ENCODE data around the gene GSTO1. TPM values are rescaled to one million over a fixed set of nuclear protein-coding genes. Genes with fewer than 3 reads are reported as not detected.
"Not testable (repeated sequence)": the region's sequence is repeated elsewhere in the genome, so short reads cannot be mapped to it uniquely, and the experiment has no call there.

Gene GSTO1
- total and polyA plus RNA-seq, 4 donors: 137 to 349 (median 211) TPM

DNA sequence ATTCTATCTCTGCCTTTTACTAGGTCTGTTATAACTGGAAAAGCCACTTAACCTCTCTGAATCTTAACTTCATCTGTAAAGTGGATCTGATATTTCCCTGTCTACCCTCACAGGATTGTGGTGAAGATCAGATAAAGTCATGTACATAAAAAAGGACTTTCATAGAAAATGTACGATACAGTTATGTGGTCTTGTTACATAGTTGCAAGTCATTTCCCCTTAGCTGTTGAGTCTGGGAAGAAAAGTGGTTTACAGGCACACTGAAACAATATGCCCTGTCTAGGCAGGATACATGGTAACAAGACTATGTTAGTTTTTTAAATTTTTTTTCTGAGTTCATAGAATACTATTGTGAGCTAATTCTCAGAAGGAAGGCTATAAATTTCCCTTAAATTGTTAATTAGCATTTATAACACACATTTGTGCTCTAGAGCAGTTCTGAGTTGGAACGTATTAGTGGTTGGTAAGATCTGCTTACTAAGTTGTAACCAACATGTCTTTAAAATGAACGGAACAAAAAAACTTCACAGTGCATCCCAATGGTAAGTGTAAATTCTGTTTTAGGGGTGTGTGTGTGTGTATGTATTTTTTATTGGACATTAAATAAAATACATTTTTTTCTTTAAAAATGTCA lies 7.1 kb upstream of the GSTO1 start:
- H3K9me3 ChIP-seq (ENCODE audit: control insufficient read depth in 4 of 4, low read length in 3 of 4): no peaks in the 10 kb centered on the region
- no peak for TF ChIP-seq SP1 (IDR thresholded peaks at IDR 0.05)
- TF ChIP-seq, protein P1, sequence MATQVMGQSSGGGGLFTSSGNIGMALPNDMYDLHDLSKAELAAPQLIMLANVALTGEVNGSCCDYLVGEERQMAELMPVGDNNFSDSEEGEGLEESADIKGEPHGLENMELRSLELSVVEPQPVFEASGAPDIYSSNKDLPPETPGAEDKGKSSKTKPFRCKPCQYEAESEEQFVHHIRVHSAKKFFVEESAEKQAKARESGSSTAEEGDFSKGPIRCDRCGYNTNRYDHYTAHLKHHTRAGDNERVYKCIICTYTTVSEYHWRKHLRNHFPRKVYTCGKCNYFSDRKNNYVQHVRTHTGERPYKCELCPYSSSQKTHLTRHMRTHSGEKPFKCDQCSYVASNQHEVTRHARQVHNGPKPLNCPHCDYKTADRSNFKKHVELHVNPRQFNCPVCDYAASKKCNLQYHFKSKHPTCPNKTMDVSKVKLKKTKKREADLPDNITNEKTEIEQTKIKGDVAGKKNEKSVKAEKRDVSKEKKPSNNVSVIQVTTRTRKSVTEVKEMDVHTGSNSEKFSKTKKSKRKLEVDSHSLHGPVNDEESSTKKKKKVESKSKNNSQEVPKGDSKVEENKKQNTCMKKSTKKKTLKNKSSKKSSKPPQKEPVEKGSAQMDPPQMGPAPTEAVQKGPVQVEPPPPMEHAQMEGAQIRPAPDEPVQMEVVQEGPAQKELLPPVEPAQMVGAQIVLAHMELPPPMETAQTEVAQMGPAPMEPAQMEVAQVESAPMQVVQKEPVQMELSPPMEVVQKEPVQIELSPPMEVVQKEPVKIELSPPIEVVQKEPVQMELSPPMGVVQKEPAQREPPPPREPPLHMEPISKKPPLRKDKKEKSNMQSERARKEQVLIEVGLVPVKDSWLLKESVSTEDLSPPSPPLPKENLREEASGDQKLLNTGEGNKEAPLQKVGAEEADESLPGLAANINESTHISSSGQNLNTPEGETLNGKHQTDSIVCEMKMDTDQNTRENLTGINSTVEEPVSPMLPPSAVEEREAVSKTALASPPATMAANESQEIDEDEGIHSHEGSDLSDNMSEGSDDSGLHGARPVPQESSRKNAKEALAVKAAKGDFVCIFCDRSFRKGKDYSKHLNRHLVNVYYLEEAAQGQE (IDR thresholded peaks at IDR 0.05): no peak
- TF ChIP-seq, protein P2, sequence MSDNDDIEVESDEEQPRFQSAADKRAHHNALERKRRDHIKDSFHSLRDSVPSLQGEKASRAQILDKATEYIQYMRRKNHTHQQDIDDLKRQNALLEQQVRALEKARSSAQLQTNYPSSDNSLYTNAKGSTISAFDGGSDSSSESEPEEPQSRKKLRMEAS (IDR thresholded peaks at IDR 0.05): no peak
- no peak for TF ChIP-seq RAD21 (IDR thresholded peaks at IDR 0.05)
- TF ChIP-seq EGR1 (IDR thresholded peaks at IDR 0.05; ENCODE audit: low read depth in 2 of 2): no peak
- no peak for TF ChIP-seq HNF4A (conservative IDR thresholded peaks at IDR 0.05)
- TF ChIP-seq, protein P3, sequence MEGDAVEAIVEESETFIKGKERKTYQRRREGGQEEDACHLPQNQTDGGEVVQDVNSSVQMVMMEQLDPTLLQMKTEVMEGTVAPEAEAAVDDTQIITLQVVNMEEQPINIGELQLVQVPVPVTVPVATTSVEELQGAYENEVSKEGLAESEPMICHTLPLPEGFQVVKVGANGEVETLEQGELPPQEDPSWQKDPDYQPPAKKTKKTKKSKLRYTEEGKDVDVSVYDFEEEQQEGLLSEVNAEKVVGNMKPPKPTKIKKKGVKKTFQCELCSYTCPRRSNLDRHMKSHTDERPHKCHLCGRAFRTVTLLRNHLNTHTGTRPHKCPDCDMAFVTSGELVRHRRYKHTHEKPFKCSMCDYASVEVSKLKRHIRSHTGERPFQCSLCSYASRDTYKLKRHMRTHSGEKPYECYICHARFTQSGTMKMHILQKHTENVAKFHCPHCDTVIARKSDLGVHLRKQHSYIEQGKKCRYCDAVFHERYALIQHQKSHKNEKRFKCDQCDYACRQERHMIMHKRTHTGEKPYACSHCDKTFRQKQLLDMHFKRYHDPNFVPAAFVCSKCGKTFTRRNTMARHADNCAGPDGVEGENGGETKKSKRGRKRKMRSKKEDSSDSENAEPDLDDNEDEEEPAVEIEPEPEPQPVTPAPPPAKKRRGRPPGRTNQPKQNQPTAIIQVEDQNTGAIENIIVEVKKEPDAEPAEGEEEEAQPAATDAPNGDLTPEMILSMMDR (IDR thresholded peaks at IDR 0.05; ENCODE audit: low read depth, low read length, missing input control): no peak
- H3K27ac ChIP-seq (ENCODE audit: low read depth in 1 of 2, low read length in 2 of 2): no peak overlapping the region
- no peak for DNase-seq (ENCODE audit: low spot score)
- peaks cover 0 to 13% (median 3%) of the 10 kb centered on the region in 4 donors for H3K4me1 ChIP-seq (ENCODE audit: control insufficient read depth in 4 of 4, insufficient read depth in 4 of 4, low read length in 3 of 4)
- no peak overlapping the region for H3K9ac ChIP-seq (ENCODE audit: low read depth in 1 of 2, low read length in 2 of 2)
- H3K4me3 ChIP-seq (ENCODE audit: low read depth in 1 of 3, low read length in 3 of 3): no peak overlapping the region
- 84% methylated on average over 3 of the region's 3 CpGs for WGBS
- no peaks in the 10 kb centered on the region for H3K36me3 ChIP-seq (ENCODE audit: control insufficient read depth in 4 of 4, insufficient read depth in 3 of 4, low read depth in 1 of 4, low read length in 3 of 4)
- no peaks in the 10 kb centered on the region for H3K27me3 ChIP-seq (ENCODE audit: control insufficient read depth in 4 of 4, insufficient read depth in 4 of 4, low read length in 3 of 4)

DNA sequence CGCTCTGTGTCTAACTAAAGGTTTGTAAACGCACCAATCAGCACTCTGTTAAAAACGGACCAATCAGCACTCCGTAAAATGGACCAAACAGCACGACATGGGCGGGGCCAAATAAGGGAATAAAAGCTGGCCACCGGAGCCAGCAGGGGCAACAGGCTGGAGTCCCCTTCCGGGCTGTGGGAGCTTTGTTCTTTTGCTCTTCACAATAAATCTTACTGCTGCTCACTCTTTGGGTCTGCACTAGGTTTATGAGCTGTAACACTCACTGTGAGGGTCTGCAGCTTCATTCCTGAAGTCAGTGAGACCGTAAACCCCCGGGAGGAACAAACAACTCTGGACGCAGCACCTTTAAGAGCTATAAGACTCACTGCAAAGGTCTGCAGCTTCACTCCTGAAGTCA lies 5.8 kb upstream of the GSTO1 start:
- H3K4me1 ChIP-seq (ENCODE audit: control insufficient read depth in 4 of 4, insufficient read depth in 4 of 4, low read length in 3 of 4): peaks cover 0 to 26% (median 15%) of the 10 kb centered on the region in 4 donors
- WGBS: 94% methylated on average over 11 of the region's 11 CpGs
- not testable (repeated sequence) for H3K27me3 ChIP-seq (ENCODE audit: control insufficient read depth in 4 of 4, insufficient read depth in 4 of 4, low read length in 3 of 4); H3K36me3 ChIP-seq (ENCODE audit: control insufficient read depth in 4 of 4, insufficient read depth in 3 of 4, low read depth in 1 of 4, low read length in 3 of 4); H3K9ac ChIP-seq (ENCODE audit: low read depth in 1 of 2, low read length in 2 of 2); H3K4me3 ChIP-seq (ENCODE audit: low read depth in 1 of 3, low read length in 3 of 3); H3K9me3 ChIP-seq (ENCODE audit: control insufficient read depth in 4 of 4, low read length in 3 of 4); H3K27ac ChIP-seq (ENCODE audit: low read depth in 1 of 2, low read length in 2 of 2); DNase-seq (ENCODE audit: low spot score)

DNA sequence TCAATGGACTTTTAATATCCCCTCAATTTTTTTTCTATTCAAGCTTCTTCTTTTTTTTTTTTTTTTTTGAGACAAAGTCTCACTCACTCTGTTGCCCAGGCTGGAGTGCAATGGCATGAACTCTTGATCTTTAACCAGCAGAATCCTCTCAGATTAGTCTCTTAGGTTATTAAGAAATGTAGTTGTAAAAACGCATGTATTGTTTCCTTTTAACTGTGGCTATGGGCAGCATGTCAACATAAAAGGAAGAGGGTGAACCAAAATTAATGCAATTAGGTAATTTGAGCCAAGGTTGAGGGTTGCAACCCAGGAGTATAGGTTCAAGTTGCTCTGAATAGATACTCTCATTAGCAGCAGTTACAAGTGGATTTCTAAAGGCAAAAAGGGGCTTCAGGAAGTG lies 4.3 kb upstream of the GSTO1 start:
- DNase-seq (ENCODE audit: low spot score): no peak
- WGBS: 24% methylated on average over 1 of the region's 1 CpG

More for the DNA sequence above, 4.3 kb upstream of the GSTO1 start:
- Histone ChIP-seq H3K9ac (ENCODE audit: low read depth in 1 of 2, low read length in 2 of 2) (no peak overlapping the region), H3K27ac (ENCODE audit: low read depth in 1 of 2, low read length in 2 of 2) (no peak overlapping the region), H3K36me3 (ENCODE audit: control insufficient read depth in 4 of 4, insufficient read depth in 3 of 4, low read depth in 1 of 4, low read length in 3 of 4) (no peaks in the 10 kb centered on the region), H3K27me3 (ENCODE audit: control insufficient read depth in 4 of 4, insufficient read depth in 4 of 4, low read length in 3 of 4) (no peaks in the 10 kb centered on the region), H3K4me1 (ENCODE audit: control insufficient read depth in 4 of 4, insufficient read depth in 4 of 4, low read length in 3 of 4) (peaks cover 4 to 31% (median 19%) of the 10 kb centered on the region in 4 donors), H3K4me3 (ENCODE audit: low read depth in 1 of 3, low read length in 3 of 3) (no peak overlapping the region), H3K9me3 (ENCODE audit: control insufficient read depth in 4 of 4, low read length in 3 of 4) (no peaks in the 10 kb centered on the region)
- TF ChIP-seq HNF4A (conservative IDR thresholded peaks at IDR 0.05): peak in 1 of 2 donors; percentile 29
- no peak for TF ChIP-seq FOXA2 (IDR thresholded peaks at IDR 0.05)
